ENCODE data around the gene ITGA11. TPM values are rescaled to one million over a fixed set of nuclear protein-coding genes. Genes with fewer than 3 reads are reported as not detected.

The ITGA11 gene
- total and polyA plus RNA-seq, 2 donors (not counting 1 experiment from before 2014, with no cell fraction given): 21.5 to 29.6 TPM

DNA sequence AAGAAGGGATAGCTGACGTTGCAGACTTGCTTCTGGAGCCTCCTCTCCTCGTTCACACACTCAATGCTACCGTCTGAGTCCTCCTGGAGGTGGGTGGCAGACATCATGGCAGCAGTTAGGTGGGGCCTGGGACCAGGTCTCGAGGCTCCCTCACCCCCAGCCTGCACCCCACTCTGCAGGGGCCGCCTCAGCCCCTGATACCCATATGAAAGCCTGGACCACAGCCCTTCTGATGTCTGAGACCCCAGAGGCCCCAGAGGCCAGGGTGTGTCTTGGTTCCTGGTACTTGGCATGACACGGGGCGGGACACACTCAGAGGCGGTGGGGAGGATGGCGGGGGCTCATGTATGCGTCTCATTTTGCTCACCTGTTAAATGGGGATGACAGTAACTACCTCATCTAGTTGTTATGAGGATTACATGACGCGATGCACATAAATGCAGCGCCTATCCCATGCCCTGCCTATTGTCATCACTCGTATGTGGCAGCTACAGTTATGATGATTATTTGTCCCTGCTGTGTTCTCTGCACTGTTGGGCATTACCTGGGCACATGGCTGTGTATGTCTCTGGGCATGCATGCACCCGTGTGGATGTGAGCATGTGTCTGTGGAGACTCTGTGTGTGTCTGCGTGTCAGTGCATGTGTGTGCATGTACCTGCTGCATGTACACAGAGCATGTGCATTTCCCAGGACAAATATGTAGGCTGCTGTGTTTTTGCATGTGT lies 114.5 kb downstream of the ITGA11 start:
- TF ChIP-seq, protein P1, sequence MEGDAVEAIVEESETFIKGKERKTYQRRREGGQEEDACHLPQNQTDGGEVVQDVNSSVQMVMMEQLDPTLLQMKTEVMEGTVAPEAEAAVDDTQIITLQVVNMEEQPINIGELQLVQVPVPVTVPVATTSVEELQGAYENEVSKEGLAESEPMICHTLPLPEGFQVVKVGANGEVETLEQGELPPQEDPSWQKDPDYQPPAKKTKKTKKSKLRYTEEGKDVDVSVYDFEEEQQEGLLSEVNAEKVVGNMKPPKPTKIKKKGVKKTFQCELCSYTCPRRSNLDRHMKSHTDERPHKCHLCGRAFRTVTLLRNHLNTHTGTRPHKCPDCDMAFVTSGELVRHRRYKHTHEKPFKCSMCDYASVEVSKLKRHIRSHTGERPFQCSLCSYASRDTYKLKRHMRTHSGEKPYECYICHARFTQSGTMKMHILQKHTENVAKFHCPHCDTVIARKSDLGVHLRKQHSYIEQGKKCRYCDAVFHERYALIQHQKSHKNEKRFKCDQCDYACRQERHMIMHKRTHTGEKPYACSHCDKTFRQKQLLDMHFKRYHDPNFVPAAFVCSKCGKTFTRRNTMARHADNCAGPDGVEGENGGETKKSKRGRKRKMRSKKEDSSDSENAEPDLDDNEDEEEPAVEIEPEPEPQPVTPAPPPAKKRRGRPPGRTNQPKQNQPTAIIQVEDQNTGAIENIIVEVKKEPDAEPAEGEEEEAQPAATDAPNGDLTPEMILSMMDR (conservative IDR thresholded peaks at IDR 0.05 in 1 of 2, IDR thresholded peaks at IDR 0.05 in 1 of 2; ENCODE audit: low read depth in 1 of 2, low read length in 2 of 2): no peak
- TF ChIP-seq EZH2 (IDR thresholded peaks at IDR 0.05; ENCODE audit: low read length, missing control alignments): no peak
- H3K9ac ChIP-seq (ENCODE audit: insufficient read depth, low read length): no peak overlapping the region
- H2AFZ ChIP-seq (ENCODE audit: low read length): no peak overlapping the region
- no peak overlapping the region for H3K4me3 ChIP-seq (replicated peaks in 1 of 4; ENCODE audit: control extremely low read depth in 1 of 4, insufficient read depth in 1 of 4, low read depth in 3 of 4, low read length in 4 of 4)
- H3K9me3 ChIP-seq (ENCODE audit: control insufficient read depth, insufficient read depth, low read depth, low read length): no peaks in the 10 kb centered on the region
- no peaks in the 10 kb centered on the region for H3K27me3 ChIP-seq (ENCODE audit: control insufficient read depth, insufficient read depth, low read length)
- no peak overlapping the region for H3K4me2 ChIP-seq (ENCODE audit: extremely low read depth, insufficient read depth, low read length)
- no peak for DNase-seq (ENCODE audit: low read depth in 2 of 2)
- no peaks in the 10 kb centered on the region for H3K36me3 ChIP-seq (ENCODE audit: control insufficient read depth, insufficient read depth, low read length)
- peaks cover 2% of the 10 kb centered on the region for H4K20me1 ChIP-seq (ENCODE audit: control insufficient read depth, extremely low read depth, insufficient read depth, low read length)
- no peaks in the 10 kb centered on the region for H3K4me1 ChIP-seq (ENCODE audit: control insufficient read depth, extremely low read depth, insufficient read depth, low read length)
- H3K27ac ChIP-seq (ENCODE audit: insufficient read depth, low read length): no peak overlapping the region
- no peaks in the 10 kb centered on the region for H3K79me2 ChIP-seq (ENCODE audit: control insufficient read depth, insufficient read depth, low read length)

DNA sequence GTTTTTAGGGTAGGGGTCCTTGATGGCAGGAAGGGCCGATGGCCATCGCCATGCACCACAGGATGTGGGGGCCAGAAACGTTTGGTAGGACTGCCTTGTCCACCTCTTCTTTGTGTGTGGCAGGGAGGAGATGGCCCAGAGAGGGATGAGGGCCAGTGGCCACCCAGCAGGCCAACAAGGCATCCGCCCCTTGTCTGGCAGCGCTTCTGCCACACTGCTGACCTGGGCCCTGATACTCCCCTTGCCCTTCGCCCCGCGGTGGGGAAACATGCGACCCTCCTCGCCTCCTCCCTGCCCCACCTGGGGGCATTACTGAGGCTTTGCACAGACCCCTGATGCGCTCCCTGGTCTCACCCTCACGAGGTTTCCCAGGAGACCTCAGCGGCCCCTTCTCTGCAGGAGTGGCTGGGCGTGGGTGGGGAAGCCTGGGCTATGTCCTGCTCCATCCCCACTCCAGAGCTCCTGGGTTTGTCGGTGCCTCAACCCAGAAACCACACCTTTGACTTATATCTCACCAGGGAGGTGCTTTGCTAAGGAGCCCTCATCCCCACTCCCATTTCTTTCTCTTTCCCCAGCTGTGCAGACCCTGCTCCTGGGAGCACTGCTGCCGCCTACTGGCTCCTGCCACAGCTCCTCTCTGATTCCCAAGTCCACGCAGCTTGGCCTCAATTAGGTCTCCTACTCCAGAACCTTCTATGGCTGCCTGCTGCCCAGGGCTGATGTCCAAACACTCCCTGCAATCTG lies 115.7 kb downstream of the ITGA11 start:
- DNase-seq (ENCODE audit: low read depth in 2 of 2): no peak
- no peak overlapping the region for H3K4me3 ChIP-seq (replicated peaks in 1 of 4; ENCODE audit: control extremely low read depth in 1 of 4, insufficient read depth in 1 of 4, low read depth in 3 of 4, low read length in 4 of 4)
- H3K9ac ChIP-seq (ENCODE audit: insufficient read depth, low read length): no peak overlapping the region
- no peak overlapping the region for H3K4me2 ChIP-seq (ENCODE audit: extremely low read depth, insufficient read depth, low read length)
- H3K27ac ChIP-seq (ENCODE audit: insufficient read depth, low read length): no peak overlapping the region
- H3K27me3 ChIP-seq (ENCODE audit: control insufficient read depth, insufficient read depth, low read length): no peaks in the 10 kb centered on the region
- no peaks in the 10 kb centered on the region for H3K79me2 ChIP-seq (ENCODE audit: control insufficient read depth, insufficient read depth, low read length)
- H3K4me1 ChIP-seq (ENCODE audit: control insufficient read depth, extremely low read depth, insufficient read depth, low read length): no peaks in the 10 kb centered on the region
- H2AFZ ChIP-seq (ENCODE audit: low read length): no peak overlapping the region
- H3K9me3 ChIP-seq (ENCODE audit: control insufficient read depth, insufficient read depth, low read depth, low read length): no peaks in the 10 kb centered on the region
- peaks cover 2% of the 10 kb centered on the region for H4K20me1 ChIP-seq (ENCODE audit: control insufficient read depth, extremely low read depth, insufficient read depth, low read length)
- TF ChIP-seq, protein P1 (conservative IDR thresholded peaks at IDR 0.05 in 1 of 2, IDR thresholded peaks at IDR 0.05 in 1 of 2; ENCODE audit: low read depth in 1 of 2, low read length in 2 of 2): peak; percentile 11 to 51
- TF ChIP-seq EZH2 (IDR thresholded peaks at IDR 0.05; ENCODE audit: low read length, missing control alignments): no peak
- no peaks in the 10 kb centered on the region for H3K36me3 ChIP-seq (ENCODE audit: control insufficient read depth, insufficient read depth, low read length)

DNA sequence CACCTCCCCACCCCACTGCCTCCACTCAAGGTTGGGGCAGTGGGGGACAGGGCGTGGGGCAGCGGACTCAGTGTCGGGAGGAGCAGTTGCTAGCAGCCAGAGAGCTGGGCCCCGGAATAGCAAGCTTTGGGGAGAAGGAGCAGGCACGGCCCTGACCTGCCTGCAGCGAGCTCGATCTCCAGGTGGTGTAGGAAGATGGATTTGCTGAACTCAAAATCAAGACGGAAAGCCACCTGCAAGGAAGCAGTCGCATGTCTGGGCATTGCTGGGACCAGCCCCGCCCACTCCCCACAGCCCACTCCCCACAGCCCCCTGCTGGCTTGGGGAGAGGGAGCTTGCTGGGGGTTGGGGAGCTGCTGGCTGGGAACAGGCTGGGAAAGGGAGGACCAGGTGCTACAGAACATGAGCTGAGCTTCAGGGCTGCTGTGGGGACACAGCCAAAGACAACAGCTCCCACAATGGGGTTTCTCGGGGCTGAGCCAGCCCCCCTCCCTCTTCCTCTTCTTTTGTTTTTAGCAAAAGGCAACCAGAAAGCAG lies 116.4 kb downstream of the ITGA11 start:
- peak in 1 of 2 donors; percentile 29 for DNase-seq (ENCODE audit: low read depth in 2 of 2)
- Histone ChIP-seq H3K9me3 (ENCODE audit: control insufficient read depth, insufficient read depth, low read depth, low read length) (no peaks in the 10 kb centered on the region), H3K4me2 (ENCODE audit: extremely low read depth, insufficient read depth, low read length) (no peak overlapping the region), H3K79me2 (ENCODE audit: control insufficient read depth, insufficient read depth, low read length) (no peaks in the 10 kb centered on the region), H2AFZ (ENCODE audit: low read length) (no peak overlapping the region), H3K27ac (ENCODE audit: insufficient read depth, low read length) (no peak overlapping the region), H3K9ac (ENCODE audit: insufficient read depth, low read length) (no peak overlapping the region), H3K36me3 (ENCODE audit: control insufficient read depth, insufficient read depth, low read length) (no peaks in the 10 kb centered on the region), H3K4me1 (ENCODE audit: control insufficient read depth, extremely low read depth, insufficient read depth, low read length) (no peaks in the 10 kb centered on the region), H3K27me3 (ENCODE audit: control insufficient read depth, insufficient read depth, low read length) (no peaks in the 10 kb centered on the region), H3K4me3 (replicated peaks in 1 of 4; ENCODE audit: control extremely low read depth in 1 of 4, insufficient read depth in 1 of 4, low read depth in 3 of 4, low read length in 4 of 4) (no peak overlapping the region), H4K20me1 (ENCODE audit: control insufficient read depth, extremely low read depth, insufficient read depth, low read length) (peaks cover 2% of the 10 kb centered on the region)
- no peak for TF ChIP-seq EZH2 (IDR thresholded peaks at IDR 0.05; ENCODE audit: low read length, missing control alignments)
- TF ChIP-seq, protein P1 (conservative IDR thresholded peaks at IDR 0.05 in 1 of 2, IDR thresholded peaks at IDR 0.05 in 1 of 2; ENCODE audit: low read depth in 1 of 2, low read length in 2 of 2): no peak

Measured in fibroblast of lung (primary cell).